GM19463 (cell line): ENCODE data around the gene RNF4.

Source experiments
- ATAC-seq: cut with Tn5 transposase; IDR thresholded peaks from one replicate; pipeline ENCODE4 v1.9.1; 2021; ENCODE audit warnings: mild to moderate bottlenecking, moderate library complexity; ENCODE audit not compliant: unreplicated experiment

RNF4 gene

DNA sequence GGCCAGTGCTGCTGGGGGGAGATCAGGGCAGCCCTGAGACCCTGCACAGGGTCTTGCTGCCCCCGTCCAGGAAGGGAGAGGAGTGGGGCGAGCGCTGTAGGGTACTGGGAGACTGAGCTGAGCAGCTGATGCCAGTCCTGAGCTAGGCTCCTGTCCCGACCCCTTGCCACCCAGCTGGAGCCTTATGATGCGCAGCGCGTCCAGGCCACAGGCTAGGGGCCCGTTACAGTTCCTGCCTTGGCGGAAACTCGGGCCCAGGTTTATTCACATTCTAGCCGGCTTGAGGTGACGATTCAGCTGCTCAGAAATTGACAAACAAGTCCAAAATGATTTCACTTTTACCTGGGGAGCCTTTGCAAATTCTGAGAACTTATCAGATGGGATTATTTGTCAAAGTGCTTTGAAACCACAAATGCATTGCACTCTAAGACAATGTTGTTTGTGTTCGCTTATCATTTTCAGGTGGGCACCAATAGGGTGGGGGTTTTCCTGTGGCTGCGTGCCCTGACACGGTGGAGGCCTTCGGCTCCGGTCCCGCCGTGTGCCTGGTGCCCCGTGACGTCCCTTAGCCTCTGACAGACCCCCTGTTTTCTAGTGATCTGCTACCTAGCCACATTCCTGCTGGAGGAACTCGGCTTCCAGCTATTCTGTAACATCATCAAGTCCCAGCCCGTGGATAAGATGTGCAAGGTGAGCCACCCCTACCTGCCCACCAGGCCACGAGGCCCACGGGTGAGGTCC lies 31.3 kb upstream of the RNF4 start:
- ATAC-seq, result no peak

DNA sequence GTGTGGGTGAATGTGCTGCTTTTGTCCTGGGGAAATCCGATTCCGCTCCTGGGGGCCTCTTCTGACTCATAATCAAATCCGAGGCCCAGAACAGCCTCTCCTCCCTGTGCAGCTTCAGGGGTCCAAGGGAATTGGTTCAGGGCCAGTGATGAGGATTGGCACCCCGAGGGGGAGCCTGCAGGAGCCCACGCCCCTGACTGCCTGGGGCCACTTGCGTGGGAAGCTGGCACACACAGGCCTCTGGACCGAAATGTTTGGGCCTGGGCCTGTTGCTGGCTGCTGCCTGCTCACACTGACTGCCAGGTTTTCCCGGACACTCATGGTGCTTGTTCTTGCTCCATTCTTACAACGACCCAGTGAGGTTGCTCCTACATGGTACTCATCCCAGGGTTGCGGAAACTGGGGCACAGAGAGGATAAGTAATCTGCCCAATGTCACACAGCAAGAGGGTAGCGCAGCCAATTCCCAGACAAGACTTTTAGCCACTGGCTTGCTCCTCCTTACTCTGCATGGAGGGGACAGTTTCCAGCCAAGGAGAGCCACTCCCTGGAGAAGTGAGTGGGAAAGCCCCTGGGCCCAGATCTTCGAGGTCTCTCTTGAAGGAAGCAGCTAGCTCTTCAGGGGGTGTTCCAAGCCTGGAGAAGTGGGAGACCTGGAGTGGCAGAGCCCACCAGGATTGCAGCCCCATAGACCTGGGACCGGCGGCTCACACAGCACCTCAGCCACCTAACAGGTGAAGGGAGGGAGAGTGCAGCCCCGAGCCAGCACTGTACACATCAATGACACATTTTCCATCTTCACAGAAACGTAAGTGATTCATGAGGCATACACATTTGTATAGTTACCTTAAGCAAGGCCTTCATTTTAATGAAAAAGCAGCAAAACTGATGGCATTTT lies 29.8 kb upstream of the RNF4 start:
- no peak for ATAC-seq

DNA sequence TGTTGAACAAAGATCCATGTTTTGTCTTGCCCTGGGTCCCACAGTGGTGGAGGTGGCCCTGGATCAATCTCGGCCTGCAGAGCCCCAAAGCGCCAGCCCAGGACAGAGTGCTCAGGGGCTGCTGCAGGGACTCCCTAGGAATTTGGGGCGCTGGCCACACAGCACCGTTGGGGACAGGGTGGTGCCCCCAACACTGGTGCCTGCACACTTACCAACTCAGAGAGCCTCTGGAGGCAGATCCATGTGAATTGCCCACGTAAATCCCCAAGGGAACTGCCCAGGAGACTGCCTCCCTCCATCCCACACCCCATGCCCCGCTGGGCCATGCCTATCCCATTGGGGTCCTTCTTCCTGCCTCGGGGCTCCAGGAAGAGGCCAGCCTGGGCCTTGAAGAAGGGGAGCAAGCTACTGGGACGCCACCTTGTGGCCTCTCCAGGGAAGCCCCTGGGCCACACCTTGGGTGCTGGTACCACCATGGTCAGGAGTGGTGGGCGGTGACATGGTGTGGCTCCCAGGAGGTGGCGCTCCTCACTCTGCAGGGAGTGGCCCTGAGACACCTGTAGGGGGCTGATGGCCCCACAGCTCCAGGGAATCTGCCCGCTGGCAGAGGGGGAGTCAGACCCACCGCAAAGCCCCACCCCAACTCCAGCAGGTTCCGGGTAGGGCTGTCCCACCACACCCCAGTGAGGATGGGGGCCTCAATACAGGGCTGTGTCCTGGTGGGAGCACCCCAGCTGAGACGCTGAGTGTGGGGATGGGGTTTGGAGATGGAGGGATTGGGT lies 27.3 kb upstream of the RNF4 start:
- ATAC-seq, result peak; percentile 79

DNA sequence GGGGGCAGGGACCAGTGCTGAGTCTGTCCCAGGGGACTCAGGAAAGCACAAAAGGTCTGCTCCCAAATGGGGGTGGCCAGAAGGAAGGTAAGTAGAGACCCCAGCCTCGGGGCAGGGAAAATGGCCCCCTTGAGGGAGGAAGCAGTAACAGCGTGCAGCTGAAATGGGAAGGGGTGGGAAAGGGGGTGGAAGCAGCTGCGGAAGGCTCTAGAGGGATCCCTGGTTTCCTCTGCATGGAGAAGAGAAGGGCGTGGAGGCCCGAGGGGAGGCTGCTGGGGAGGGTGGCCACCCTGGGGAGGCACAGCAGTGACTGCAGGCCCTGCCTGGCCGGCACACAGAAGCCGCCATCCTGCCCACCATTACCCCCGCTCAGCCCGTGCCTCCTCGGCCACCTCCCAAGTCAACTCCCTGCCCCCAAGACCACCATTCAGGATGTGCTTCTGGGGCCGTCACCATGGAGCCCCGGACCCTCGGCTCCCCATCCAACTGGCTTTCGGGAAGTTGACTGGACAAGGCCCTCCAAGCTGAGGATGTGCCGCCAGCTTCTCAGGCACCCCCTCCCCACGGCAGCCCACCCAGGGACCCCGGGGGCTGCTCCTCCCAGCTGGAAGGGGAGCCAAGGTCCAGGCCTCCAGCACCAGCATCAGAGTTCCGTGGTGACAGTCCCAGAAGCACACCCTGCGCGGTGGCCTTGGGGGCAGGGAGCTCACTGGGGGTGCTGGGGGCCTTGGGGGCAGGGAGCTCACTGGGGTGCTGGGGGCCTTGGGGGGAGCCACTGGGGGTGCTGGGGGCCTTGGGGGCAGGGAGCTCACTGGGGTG lies 26.5 kb upstream of the RNF4 start:
- no peak for ATAC-seq

DNA sequence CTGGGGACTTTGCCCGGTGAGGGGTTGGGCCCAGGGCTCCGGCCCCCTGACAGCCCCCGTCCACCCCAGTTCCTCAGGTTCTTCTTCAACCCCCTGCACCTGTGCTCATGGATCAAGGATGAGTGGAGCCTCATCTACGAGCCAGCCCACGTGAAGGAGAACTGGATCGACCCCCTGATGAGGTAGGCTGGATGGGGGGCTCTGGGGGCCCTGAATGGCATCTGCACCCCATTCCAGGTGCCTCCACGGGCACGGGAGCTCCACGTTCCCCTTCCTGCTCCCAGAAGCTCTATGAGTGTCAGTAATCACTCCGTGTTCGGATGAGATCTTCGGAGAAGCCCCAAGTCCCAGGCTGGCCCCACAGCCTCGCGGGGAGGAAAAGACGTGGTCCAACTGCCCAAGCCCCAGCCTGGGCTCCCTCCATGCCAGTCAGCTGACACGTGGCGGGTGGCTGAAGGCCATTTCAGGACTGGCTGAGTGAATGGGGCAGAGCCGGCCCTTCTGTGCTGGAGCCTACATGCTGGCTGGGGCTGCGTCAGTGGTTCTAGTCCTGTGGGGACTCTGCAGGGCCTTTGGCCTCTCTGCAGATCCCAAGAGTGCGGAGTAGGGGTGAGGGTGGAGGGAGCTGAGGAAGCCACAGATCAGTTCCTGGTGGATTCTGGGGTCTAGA lies 25.7 kb upstream of the RNF4 start:
- ATAC-seq, result no peak

DNA sequence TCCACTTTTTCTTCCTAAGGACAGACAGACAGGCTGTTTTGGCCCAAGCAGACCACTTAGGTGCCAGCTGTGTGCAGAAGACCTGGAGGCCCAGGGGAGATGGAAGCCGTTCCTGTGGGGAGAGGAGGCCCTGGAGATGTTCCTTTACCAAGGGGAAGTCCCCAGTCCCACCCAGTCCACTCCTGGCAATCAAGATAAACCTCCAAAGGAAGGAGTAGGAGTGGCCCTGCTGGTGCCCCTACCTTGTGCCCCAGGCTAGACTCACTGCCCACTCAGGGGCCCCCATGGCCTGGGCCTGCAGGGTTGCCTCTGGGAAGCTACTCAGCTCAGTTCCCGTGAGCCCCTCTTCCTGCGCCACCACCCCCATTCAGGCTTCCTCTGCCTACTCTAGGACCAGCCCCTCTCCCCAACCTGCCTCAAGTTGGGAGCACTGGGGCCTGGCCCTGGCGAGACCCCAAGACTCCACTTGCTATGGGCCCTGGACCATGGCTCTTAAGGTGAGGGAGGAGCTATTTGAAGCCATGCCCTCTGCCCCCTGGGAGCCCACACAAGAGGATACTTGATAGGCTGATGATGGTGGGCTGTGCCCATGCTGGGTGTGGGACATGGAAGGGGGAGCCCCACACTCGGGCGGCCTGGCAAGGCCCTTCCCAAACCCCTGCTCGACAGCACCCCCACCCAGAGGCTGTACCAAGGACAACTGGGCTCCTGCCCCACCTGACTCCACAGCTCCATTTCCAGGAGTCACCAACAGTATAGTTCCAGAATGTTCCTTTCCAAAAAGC lies 24.8 kb upstream of the RNF4 start:
- no peak for ATAC-seq

DNA sequence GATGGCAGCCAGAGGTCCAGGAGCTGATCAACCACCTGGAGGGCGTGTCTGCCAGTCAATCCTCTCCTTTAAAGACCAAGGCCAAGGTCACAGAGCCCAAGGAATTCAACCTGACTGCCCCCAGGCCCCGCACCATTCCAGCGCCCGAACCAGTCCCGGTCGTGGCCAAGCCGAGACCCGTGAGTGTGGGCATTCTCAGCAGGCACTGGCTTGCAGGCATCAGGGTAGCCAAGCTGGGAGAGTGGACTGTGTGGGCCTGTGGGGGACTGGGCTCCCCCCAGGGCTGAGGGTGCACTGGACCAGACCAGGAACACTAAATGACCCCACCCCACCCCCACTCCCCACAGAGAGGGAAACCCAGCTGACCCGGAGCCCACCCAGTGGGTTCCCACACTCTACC lies 23.8 kb upstream of the RNF4 start:
- ATAC-seq, result no peak

DNA sequence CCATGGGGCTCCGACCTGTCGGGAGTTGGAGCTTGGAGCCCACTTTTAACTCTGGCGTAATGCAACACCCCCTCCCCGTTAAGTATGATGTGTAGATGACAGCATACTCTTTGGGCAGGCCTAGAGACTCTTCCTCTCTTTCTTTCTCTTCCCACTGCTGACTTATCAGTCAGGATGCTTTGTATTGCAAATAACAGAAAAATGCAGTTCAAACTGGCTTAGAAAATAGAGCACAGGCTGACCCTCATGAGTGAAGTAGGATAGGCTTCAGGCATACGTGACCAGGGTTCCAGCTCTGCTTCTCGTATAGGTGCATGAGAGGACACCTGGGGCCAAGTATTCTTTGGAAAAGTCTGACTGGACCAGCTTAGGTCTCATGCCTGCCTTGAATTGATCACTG lies 23.3 kb upstream of the RNF4 start:
- ATAC-seq, result no peak

DNA sequence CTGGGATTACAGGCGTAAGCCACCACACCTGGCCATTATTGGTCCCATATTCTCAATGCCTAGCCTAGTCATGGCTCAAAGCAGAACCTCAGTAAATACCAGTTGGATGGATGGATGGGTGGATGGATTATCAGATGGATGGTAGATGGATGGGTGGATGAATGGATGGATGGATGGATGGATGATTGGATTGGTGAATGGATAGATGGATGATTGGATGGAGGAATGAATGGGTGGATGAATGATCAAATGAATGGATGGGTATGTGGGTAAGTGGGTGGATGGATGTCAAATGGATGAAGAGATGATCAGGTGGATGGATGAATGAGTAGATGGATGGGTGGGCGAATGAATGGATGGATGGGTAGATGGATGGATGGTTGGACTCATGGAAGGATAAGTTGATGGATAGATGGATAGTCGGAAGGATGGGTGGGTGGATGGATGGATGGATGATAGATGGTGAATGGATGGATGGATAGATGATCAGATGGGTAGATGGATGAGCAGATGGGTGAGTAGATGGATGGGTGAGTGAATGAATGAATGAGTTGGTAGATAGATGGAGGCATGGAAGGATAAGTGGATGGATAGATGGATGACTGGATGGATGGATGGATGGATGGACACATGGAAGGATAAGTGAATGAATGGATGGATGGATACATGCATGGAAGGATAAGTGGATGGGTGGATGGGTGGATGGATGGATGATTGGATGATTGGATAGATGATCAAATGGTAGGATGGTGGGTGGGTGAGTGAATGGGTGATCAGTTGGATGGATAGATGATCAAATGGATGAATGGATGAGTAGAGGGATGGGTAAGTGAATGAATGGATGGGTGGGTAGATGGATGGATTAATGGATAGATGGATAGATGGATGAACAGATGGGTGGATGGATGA lies 22.0 kb upstream of the RNF4 start:
- ATAC-seq, result no peak

DNA sequence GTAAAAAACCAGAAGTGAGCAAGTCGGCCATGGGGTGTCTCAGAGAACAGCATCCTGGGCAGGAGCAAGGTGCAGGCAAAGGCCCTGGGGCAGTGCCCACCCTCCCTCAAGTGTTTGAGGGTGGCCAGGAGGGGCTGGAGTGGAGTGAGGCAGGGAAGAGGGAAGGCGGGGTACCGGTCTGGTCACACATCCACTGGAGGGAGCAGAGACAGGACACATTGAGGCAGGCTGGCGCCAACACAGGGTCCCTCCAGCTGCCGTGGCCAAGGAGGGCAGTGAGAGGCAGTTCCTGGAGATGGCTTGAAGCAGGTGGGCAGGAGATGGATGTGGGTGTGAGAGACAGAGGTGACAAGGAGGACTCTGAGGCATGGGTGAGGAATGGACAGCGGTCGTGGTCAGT lies 20.3 kb upstream of the RNF4 start:
- no peak for ATAC-seq

DNA sequence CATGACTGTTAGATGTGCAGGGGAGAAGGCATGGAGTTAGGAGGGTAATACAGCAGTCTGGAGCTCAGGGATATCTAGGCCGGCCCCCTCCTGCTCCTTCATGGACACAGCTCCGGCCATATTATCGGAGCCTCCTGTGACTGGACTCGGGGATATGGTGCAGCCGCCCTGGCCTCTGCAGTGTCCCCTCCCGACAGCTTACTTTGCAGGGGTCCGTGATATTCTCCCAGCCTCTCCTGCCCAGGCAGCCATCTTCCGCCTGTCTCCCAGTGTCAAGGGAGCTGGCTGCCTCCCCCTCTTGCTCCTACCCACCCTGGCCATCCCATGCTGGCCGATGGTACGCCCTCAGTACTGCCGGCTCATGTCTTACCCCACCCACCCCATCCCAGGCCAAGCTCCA lies 19.9 kb upstream of the RNF4 start:
- ATAC-seq, result no peak

DNA sequence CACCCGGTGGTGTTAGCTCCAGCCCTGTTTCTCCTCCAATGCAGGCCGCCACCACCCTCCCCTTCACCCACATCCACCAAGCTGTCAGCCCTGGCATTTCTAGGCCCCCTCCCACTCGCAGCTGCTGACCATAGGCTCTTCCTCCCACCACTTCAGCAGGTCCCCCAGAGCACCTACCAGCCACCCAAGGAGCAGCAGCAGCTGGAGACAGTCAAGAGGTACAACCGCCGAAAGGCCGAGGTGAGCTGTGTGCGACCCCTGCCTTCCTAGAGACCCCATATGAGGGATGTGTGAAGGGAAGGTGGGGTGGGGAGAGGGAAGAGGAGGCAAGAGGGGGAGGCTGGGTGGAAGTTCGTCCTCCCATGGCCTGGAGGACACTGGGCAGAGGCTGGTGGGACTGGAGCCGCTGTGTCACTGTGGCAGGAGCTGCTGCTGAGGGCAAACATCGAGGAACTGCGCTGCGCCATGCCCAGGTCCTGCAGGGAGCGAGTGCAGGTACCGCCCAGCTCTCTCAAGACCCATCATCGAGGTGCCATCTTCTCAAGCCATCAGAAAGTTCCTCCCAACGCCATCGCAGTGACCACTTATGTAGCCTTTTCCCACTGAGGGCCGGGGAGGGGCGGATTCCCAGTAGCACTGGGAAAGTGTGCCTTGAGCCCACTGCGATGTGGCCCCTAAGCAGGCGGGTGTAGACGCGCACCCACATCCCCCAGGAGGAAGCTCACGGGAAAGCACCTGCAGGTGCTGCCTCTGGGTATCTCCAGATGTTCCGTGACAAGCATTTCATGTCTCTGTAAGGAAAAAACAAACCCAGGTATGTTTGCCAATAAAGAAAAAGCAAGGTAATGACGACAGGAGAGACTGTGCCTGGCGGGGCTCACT lies 19.2 kb upstream of the RNF4 start:
- no peak for ATAC-seq

DNA sequence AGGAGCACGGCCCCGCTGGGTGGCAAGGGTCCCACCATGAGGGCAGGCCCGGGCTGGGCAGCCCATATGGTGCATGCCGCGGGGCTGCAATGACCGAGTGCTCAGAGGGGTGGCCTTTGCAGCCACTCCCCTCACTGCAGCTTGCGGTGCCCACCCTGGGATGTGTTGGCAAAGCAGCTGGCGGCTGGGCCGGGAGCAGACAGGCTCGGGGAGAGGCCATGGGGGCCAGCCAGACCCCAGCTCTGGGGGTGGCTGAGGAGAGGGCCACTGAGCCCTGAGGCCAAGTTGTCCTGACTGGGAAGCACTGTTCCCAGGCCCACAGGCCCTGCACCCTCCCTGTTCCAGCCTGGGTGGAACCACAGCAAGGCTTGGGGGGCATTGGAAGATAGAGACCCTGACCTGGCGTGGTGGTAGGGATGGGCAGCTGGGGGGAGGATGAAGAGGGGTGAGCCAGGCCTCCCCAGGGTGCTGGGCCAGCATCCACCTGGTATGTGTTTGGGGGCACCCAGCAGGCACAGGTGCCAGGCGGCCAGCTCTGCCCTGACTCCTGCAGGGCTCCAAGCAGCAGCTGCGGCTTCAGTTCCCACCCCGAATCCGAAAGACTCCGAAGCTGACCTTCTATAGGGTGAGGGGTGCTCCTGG lies 18.4 kb upstream of the RNF4 start:
- no peak for ATAC-seq

DNA sequence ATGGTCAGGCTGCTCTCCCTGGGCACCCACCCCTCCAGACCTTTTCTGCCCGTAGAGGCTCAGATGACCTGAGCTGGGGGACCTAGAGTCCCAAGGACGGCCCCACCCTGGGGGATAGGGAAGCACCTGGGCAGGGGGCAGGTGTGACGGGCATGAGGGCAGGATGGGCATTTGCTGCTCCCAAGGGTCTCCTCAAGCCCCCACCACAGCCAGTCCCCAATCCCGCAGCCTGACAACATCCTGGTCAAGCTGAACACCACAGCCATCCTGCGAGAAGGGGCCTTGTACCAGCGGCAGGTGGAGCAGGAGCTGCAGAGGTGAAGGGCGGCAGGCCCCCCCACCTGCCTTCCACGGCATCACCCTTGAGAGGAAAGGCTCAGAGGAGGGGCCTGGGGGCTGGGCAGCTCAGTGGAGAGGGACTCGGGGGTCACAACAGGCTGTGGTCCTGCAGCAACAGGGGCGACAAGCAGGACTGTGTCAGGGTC lies 17.8 kb upstream of the RNF4 start:
- ATAC-seq, result no peak

DNA sequence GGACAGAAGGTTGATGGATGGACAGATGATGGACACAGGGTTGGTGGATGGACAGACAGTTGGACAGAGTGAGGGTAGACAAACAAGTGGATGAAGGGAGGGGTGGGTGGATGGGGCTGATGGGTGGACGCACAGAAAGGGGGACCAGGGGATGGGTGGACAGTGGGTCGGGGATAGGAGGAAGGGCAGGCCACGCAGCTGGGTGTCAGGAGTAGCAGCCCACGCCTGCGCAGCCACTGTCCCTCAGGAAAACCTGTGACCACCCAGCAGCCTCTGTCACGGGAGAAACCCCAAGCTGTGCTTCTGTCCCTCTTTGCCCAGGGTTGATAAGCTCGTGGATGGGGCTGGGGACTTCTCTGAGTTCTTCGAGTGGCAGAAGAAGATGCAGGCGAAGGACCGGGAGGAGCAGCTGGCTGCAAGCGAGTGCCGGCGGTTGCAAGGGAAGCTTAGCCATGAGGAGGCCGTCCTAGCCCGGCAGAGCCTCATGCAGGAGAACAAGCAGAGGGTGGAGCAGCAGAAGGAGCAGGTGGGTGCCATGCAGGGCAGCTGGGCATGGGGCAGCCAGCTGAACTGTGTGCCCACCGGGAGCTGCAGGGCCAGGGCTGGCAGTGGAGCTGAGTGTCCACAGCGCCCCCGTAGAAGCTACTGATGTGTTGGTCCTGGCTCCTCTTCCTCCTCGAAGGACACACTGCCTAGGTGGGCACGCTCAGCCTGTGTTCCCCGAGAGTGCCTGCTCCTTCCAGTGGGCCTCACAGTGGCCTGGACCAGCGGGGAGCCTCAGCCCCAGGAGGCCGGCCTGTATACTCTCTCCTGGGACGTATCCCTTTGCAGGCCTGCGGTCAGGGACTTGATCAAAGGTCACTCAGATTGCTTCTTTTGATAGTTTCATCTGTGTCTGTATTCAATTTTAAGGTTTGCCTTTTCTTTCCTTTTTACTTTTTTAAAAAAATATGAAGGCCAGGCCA lies 16.8 kb upstream of the RNF4 start:
- no peak for ATAC-seq
